ENCODE results near the gene AGBL4.

AGBL4 gene

DNA sequence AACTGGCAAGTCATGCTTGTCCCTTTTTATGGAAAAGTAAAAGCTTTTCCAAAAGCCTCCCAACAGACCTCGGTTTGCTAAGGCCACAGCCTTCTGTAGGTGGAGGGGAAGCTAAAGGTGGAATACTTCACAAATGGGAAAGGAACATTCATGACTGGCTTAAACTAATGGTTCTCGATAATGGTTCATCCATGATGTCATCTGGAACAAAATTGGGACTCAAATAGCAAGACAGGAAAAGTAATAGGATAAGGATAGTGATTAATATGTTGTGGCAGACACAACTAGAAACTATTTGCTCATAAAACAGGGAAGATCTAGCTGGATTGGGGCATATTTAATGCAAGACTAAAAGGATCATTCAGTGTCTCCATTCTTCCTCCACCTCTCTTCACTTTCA, 1535.0 kb downstream of the AGBL4 start:
- Histone ChIP-seq H3K4me1 (no peaks in the 10 kb centered on the region), H3K27ac (no peak overlapping the region), H3K36me3 (no peaks in the 10 kb centered on the region), H3K27me3 (no peaks in the 10 kb centered on the region), H3K9me3 (no peaks in the 10 kb centered on the region), H3K4me3 (no peak overlapping the region)
- intact Hi-C loops (cut with DNase I; ENCODE audit: low total_unique reads): no loop called here
- no peak for TF ChIP-seq CTCF (IDR thresholded peaks at IDR 0.05)
- DNase-seq: no peak
